Cerebellar cortex (tissue), 1 donor: Measurements from ENCODE around the gene HLA-DMA.
A peak's percentile ranks its signal among the peaks of the same experiment; 100 is the strongest.

ENCODE experiments used
- DNase-seq: peaks from one replicate; pipeline ENCODE4 v3.0.0-alpha.2; 2015; ENCODE audit warnings: low spot score

Gene HLA-DMA

DNA sequence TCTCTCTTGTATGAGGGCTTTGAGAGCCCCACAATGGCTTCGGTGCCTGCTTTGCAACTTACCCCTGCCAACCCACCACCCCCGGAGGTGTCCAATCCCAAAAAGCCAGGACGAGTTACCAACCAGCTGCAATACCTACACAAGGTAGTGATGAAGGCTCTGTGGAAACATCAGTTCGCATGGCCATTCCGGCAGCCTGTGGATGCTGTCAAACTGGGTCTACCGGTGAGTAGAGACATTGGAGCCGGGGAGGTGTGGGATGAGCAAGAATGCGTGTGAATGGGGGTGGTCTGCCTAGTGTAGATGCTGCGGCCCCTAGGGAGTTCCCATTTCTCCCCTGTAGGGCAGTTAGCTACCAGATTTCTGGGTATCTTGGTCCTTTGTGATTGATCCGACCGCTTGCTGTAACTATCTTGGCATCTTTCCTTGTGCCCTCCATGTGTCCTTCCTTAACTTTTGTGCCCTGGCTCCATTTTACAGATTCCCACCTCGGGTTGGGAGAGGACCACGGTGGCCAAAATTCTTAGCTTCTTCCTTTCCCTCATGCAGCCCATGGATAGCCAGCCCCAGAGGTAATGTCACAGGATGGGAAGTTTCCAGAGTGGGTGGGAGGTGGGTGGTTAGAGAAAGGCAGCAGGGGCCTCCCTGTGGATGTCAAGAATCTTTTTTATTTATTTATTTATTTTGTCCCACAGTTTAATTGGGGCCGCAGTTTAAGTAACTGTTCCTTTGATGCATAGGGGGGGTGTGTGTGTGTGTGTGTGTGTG is 21.8 kb upstream of the HLA-DMA start:
- DNase-seq = no peak

DNA sequence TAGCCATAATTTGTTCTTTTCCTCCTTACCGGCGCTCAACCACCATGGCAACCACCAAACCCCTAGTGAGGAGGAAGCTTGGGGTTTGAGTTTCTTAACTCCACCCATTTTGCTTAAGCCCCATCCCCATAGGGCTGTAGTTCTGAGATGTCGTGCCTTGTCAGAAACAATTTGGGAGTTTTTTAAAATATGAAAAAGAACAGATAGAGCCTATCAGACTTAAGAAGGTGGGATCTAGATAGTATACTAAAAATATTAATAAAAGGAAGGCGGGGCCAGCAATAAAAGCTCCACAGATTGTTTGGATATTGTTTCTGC is 21.1 kb upstream of the HLA-DMA start:
- peak; percentile 33 for DNase-seq

DNA sequence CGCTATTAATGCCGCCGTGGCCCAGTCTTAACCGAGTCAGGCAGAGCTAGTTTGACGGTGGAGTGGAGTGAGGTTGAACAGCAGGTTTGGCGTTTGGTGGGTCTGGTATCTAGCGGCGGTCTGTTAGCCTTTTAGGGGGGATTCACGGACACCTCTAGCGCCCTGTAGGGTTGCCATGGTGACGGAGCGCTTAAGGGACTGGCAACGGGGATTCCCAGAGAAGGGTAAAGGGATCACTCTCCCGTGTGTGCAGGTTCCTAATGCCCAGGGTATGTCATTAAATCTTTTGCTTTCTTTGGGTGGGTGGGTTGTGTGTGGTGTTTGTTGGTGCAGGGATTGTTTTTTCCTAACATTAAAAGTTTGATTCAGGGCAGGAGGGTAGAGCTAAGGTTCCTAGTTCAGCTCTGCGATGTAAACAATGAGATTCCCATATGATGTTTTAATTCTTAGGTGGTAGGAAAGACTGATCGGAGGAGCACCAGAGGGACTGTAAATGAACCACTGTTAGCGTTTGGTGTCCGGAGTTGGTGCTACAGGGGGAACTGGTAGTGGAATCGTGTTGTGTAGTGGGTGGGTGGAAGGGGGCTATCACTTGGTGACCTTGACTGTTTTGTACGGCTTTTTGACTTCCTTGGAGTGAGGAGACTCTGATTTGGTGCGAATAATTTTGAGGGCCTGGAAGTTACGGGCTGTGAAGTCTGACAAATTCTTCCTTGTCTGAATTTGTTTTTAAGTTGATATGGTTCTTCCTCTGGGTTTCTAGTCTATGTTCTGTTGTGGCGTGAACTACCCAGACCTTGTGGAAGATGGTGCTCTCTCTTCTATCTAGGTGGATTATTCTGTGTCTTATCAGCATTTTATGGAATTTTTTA is 20.5 kb upstream of the HLA-DMA start:
- peak; percentile 51 for DNase-seq

DNA sequence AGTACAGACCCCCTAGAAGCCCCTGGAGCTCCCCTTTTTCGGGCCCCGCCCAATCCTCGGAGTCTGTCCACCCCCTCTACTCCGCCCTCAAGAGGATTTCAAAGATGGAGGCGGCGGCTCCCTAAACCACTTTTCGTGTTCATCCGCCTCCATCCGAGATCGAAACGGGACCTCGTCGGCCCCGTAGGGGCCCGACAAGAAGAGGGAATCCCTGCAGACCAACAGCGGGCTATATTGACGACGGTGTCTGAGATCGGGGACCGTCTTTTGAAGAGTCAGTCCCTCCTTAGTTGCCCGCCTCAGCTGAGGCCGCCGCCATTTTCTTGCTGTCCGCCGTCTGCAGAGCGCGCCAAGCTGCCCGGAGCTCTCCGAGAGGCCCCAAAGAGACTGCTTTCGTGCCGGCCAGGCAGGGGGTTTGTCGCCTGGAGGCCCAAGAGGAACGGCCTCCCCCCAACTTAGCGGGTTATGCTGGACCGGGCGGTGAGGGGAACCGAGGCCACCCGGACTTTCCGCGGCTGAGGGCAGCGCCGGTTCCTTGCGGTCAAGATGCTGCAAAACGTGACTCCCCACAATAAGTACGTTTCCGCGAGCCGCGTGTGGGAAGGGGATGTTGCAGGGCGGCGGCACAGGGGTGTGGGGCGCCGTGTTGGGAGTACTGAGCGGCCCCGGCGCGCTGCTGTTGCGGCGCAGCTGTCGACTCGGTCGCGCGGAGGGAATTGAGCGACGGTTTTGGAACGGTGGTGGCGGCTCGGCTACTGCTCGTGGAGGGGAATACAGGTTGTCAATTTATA is 19.7 kb upstream of the HLA-DMA start:
- DNase-seq = no peak

DNA sequence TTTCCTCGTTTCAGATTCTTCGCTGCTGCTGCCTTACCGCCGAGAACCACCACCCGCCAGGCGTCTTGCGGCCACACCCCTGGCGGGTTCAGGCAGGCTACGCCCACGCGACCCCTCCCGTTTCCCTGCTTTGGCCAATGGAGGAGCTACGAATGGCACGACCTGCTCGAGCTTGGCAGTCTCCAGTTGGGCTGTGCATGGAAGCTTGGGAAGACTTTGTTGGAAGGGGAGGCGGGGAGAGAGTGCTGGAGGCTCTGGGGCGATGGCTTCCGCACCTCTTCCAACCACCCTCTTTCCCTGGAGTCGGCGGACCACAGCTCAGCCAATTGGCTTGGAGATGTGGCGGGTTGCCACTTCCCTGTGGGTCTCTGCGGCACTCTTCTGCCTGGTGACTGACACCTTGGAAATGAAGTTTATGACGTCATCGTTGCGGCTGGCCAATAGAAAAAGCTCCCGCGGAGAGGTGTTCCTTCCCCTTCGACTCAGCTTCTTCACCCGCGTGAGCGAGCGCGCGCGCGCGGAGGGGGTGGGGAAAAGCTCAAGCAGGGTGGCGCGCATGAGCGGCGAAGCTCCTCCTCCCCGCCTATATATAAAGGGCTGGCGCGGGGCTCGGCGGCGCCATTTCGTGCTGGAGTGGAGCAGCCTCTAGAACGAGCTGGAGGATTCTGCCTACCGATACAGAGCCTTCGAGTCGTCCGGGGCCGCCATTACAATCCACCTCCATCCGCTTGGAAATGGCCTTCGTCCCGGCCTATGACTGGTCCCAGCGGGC is 18.9 kb upstream of the HLA-DMA start:
- peak; percentile 100 for DNase-seq

DNA sequence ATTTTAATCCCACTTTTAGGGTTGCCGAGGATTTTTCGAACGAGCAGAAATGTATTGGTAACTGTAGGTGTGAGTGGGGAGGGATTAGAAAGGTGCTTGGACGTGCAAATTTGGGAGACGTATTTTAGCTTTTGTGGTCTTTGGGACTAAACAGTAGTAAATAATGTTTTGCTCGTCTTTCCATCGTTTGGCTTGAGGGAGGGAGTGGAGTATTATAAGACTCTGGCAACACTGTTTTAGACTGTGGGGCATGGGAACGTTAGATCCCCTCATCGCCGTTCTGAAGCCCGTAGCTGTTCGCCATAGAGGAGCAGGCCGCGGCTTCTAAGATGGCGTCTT is 18.3 kb upstream of the HLA-DMA start:
- DNase-seq = no peak

DNA sequence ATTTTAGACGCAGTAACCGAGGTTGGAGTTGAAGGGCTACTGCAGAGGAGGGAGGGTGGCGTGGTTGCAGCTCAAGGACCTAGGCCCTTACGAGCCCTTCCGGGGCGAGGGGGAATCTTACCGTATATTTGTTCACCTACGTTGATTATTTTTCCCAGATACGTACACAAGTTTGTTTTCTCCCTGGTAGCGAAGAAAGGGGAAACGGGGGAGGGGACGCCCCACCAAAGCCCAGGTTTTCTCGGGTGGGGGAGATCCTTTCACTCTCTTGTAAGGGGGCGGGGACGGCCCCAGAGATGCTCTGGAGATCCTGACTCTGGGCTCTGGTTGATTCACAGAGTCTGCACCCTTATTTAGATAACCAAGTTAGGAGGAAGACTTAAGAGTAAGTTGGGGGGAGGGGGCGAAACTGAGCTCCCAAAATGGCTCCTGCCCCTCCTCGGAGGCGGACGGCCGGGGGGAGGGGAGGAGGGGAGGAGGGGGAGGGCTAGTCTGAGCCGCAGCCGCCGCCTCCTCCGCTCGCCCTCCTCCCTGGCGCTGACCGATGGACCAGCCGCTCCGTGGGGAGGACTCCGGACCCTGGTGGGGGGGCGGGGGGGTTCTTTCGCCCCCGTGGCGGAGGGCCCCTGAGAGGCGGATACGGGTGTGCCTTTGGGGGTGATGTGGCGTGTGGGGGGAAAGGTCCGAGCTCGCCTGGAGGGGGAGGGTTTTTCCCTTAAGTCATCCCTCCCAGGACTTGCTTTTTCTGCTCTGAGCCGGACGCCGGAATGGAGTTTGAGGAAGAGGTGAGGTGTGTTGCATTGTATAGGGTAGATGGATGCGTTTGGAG is 17.7 kb upstream of the HLA-DMA start:
- DNase-seq = peak; percentile 85

DNA sequence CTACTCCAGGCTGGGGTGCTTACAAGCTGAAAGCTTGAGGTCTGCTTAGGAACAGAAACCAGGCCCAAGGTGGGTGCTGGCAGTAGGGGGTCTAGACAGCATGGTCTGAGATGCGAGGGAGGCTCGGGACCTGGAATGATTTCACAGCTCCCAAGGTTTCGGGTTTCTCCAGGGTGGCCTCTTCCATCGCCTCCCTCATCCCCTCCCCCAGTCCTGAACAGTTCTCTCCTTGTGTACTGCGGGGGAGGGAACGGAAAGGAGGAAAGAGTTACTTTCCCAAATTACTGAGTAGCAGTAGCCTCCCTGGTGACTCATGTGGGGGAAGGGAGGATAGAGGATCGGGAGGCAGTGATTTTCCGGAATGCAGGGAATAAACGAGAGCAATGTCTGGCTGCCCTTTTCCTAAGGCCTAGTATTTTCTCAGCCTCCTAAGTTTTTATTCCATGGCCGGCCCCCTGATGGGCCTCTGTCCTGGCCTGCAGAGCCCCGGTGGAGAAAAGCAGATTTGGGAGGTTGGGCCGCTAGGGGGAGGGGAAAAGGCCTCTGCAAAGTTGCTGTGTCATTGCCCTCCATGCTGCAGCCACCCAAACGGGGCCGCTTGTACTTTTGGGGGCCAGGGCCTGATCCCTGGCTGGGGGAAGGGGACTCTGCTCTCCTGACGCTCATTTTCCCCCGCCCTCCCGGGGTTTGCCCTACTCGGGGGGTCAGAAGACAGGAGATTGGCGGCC is 17.0 kb upstream of the HLA-DMA start:
- DNase-seq = peak; percentile 88

DNA sequence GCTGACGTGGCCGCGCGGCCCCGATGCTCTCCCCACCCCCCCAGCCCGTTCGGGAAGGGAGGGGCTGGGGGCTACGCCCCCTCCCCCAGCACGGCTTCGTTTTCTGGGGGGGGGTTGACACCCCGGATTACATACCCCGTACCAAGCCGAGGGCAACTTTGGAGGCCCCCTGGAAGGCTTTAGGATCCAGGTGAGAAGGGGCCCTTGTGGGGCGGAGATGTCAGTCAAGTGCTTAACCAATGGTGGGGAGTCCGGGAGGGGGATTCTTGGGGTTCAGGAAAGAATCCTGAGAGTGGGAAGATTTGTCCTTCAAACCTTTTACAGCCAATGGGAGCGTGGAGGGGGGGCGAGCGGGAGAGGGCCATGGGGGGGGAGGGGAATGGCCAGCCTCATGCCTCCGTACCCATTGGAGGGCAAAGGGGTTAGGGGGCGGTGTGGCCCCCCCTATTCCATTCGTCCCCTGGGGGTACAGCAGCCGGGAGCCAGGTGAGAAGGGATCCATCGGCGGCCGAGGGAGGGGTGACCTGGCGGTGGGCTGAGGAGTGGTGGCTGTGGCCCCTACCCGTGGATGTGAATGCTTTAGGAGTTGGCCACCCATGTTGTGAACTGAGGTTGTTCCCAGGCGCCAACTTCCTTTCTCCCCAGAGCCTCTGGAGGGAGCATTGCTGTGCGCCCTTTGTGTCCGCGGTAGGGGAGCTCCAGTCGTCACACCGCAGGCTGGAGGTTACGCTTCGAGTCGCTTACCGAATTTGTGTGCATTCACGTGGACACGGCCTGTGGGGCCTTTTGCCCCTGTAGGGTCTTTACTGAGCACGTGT is 16.2 kb upstream of the HLA-DMA start:
- DNase-seq = peak; percentile 88

DNA sequence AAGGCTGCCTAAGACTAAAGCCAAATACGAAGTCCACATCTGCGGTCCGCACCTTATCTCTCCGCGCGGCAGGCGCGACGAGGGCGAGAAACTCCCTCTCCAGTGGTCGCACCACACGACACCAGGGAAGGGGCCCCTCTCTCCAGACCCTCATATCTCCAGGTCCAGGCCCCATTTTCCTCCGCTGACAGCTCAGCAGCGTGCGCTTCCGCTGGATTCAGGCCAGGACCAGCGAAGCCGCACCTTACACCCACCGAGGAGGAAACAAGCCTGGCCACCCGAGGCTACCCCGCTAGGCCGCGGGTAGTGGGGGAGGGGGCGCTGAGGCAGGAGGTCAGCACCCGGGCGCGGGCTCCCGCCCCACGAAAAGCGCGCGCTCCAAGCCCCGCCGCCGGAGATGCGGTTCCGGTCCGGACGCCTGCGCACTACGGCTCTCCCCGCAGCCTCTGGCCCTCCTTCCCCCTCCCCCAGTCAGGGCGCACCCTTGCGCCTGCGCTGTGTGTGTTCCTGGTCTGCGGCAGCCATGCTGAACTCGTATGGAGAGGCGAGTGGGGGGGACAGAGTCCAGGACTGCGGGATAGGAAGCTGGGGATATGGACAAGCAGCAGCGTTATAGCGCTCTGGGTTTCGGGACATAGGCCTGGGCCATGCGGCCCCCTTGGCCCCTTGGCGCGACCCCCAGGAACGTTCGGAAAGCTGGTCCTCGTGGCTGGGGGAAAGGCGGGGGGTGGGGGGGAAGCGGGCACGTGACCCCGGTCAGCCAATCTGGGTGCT is 15.4 kb upstream of the HLA-DMA start, which contains the start of gene BRD2:
Gene BRD2 (plus strand): TSS at position 502 of the 774 bp plus-strand sequence. CDS start 4,305 bp downstream, outside the sequence.
- peak; percentile 97 for DNase-seq

DNA sequence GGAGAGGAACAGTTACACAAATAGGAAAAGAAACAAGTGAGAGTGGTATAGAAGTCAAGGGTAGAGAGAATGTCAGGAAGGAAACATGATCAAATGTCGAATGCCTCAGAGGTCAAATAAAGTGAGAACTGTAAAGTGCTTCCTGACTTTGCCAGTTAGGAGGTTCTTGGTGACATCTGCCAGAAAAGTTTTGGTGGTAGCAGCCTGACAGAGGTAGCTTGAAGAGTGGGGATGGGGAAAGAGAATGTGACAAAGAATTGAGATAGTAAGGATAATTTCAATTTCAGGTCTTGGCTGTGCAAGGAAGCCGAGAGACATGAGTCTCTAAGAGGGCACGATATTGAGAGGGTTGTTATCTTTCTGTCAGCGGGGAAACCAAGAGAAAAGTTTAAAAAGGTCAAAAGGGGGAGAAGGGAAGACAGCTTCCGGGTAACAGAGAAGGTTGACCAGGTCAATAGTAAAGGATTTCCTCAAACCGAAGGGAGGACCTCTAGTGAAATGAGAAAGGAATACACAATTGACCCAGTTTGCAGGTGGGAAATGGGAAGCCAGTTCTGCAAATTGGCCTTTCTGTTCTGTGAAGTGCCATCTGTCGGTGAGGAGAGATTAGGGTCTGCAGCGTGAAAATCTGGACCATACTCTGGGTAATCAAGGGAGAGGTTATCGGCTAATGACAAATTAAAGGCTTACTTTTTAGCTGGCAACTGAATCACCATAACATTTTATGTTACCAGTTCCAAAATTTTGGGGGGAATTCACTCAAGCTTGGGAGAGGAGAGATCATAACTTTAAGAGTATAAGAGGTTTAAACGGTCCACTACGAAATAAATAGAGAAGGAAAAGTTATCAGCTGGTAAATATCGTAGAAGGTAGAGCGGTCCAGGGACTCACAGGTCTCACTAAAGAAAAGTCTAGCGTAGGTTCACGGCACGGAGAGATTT is 14.5 kb upstream of the HLA-DMA start:
- peak; percentile 93 for DNase-seq

DNA sequence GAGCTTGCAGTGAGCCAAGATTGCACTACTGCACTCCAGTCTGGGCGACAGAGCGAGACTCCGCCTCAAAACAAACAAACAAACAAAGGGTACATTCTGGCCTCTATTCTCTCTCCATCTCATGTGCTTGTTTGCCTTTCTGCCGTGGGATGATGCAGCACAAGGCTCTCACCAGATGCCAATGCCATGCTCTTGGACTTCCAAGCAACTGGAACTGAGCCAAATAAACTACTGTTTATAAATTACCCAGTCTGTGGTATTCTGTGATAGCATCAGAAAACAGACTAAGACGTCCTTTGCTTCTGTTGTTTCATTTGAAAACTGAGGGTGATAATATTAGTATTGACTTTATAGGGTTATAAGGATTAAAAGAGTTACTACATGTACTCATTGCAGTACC is 11.9 kb upstream of the HLA-DMA start:
- no peak for DNase-seq

DNA sequence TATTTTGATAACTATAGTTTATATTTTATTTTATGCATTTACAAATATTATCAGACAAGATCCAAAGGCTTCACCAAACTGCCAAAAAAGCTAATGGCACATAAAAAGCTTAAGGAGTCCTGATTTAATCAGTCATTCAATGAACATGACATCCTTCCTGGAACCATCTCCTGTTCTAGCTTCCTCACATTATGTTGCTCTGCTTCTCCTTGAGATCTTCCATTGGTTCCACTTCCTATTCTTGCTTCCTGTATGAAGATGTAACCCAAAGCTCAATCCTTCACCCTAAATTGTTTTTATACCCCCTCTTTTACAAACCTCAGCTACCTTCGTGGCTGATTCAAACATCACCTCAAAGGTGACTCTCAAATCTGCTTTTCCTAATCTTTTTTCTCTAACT is 11.0 kb upstream of the HLA-DMA start:
- no peak for DNase-seq

DNA sequence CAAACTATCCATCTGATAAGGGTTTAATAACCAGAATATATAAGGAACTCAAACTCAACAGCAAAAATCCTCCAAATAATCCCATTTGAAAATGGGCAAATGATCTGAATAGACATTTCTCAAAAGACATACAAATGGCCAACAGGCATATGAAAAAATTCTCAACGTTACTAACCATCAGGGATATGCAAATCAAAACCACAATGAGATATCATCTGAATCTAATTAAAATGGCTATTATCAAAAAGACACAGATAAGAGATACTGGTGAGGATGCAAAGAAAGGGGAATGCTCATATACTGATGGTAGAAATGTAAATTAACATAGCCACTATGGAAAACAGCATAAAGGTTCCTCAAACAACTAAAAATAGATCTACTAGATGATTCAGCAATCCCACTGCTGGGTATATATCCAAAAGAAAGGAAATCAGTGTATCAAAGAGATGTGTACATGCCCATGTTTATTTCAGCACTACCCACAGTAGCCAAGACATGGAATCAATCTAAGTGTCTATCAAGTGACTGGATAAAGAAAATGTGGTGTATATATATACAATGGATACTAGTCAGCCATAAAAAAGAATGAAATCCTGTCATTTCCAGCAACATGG is 9.4 kb upstream of the HLA-DMA start:
- no peak for DNase-seq

DNA sequence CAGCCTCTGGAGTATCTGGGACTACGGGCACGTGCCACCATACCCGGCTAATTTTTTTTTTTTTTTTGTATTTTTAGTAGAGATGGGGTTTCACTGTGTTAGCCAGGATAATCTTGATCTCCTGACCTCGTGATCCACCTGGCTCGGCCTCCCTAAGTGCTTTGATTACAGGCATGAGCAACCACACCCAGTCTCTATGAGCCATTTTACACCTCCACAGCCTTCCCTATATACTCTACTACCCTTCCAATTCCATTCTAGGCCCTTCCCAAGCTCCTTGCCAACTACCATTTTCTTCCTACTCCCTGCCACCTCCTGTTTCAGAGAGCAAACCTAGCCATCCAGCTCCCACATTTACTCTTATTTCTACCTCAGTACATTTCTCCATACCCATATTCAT is 7.7 kb upstream of the HLA-DMA start:
- no peak for DNase-seq

DNA sequence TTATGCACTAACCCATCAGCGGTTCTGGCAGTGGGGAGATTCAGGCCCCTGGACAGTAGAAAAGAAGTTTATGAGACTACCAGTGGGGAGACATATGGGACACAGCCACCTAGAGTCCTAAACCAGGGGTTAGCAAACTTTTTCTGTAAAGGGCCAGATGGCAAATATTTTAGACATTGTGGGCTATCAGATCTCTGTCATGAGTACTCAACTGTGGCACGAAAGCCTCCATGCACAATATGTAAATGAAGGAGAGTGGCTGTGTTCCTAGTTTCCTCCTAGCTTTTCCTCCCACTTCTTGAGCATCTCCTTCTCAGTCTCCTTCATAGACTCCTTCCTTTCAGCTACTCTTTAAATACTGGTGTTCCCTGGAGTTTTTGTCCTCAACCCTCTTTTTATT is 3.3 kb upstream of the HLA-DMA start:
- no peak for DNase-seq
